HG03097 (cell line): ENCODE measurements around the gene PIM3.

Experiments used
- ATAC-seq: cut with Tn5 transposase; IDR thresholded peaks from one replicate; pipeline ENCODE4 v1.9.1; 2021; ENCODE audit not compliant: unreplicated experiment, low FRiP score

PIM3 gene

GRCh38 chr22:49927483-49928184 is 32.9 kb upstream of the PIM3 start:
- no peak for ATAC-seq

- ATAC-seq = no peak
These were observed 32.4 kb upstream of the PIM3 start for GRCh38 chr22:49928185-49928495.

- ATAC-seq = no peak
These were observed 31.9 kb upstream of the PIM3 start for GRCh38 chr22:49928555-49929210.

- ATAC-seq = peak; percentile 39
These were observed 31.2 kb upstream of the PIM3 start for GRCh38 chr22:49929211-49929979.

GRCh38 chr22:49929994-49930575 is 30.5 kb upstream of the PIM3 start:
- no peak for ATAC-seq

GRCh38 chr22:49930596-49931412 is 29.8 kb upstream of the PIM3 start:
- peak; percentile 30 for ATAC-seq

GRCh38 chr22:49933236-49934159 is 27.1 kb upstream of the PIM3 start:
- no peak for ATAC-seq

GRCh38 chr22:49934160-49934890 is 26.2 kb upstream of the PIM3 start:
- no peak for ATAC-seq

GRCh38 chr22:49934891-49935557 is 25.5 kb upstream of the PIM3 start:
- ATAC-seq = no peak

- ATAC-seq = no peak
These were observed 25.0 kb upstream of the PIM3 start for GRCh38 chr22:49935561-49935960.

GRCh38 chr22:49936018-49936972 is 24.3 kb upstream of the PIM3 start:
- ATAC-seq = peak; percentile 53

- no peak for ATAC-seq
These were observed 23.4 kb upstream of the PIM3 start for GRCh38 chr22:49936973-49937757.

GRCh38 chr22:49937758-49938564 is 22.6 kb upstream of the PIM3 start:
- no peak for ATAC-seq

- ATAC-seq = no peak
These were observed 21.9 kb upstream of the PIM3 start for GRCh38 chr22:49938565-49939136.
